IPS-18c (cell line): ENCODE data around the gene PCDHGA8.
"Not testable (repeated sequence)": the region's sequence is repeated elsewhere in the genome, so short reads cannot be mapped to it uniquely, and the experiment has no call there.

ENCODE experiments used
- H3K4me3 ChIP-seq: 2 replicates; pipeline ENCODE4 v1.7.0; 2013; ENCODE audit warnings: low read depth, mild to moderate bottlenecking, low read length, moderate library complexity; ENCODE audit not compliant: insufficient read depth
- H3K9me3 ChIP-seq: one replicate; pipeline ENCODE4 v1.6.1; 2013; ENCODE audit warnings: mild to moderate bottlenecking, low read length, moderate library complexity; ENCODE audit not compliant: control insufficient read depth, insufficient read depth

PCDHGA8 gene

DNA sequence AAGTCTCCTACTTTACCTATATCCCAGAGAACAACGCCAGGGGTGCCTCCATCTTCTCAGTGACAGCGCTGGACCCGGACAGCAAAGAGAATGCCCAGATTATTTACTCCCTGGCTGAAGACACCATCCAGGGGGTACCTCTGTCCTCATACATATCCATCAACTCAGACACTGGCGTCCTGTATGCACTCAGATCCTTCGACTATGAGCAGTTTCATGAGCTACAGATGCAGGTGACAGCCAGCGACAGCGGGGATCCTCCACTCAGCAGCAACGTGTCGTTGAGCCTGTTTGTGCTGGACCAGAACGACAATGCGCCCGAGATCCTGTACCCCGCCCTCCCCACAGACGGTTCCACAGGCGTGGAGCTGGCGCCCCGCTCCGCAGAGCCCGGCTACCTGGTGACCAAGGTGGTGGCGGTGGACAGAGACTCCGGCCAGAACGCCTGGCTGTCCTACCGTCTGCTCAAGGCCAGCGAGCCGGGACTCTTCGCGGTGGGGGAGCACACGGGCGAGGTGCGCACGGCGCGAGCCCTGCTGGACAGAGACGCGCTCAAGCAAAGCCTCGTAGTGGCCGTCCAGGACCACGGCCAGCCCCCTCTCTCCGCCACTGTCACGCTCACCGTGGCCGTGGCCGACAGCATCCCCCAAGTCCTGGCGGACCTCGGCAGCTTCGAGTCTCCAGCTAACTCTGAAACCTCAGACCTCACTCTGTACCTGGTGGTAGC is 22.3 kb downstream of the PCDHGA8 start:
- H3K4me3 ChIP-seq: not testable (repeated sequence)
- H3K9me3 ChIP-seq: peaks cover 15% of the 10 kb centered on the region

DNA sequence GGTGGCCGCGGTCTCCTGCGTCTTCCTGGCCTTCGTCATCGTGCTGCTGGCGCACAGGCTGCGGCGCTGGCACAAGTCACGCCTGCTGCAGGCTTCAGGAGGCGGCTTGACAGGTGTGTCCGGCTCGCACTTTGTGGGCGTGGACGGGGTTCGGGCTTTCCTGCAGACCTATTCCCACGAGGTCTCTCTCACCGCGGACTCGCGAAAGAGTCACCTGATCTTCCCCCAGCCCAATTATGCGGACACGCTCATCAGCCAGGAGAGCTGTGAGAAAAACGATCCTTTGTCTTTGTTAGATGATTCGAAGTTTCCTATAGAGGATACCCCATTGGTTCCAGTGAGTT is 22.8 kb downstream of the PCDHGA8 start:
- peaks cover 17% of the 10 kb centered on the region for H3K9me3 ChIP-seq
- not testable (repeated sequence) for H3K4me3 ChIP-seq

DNA sequence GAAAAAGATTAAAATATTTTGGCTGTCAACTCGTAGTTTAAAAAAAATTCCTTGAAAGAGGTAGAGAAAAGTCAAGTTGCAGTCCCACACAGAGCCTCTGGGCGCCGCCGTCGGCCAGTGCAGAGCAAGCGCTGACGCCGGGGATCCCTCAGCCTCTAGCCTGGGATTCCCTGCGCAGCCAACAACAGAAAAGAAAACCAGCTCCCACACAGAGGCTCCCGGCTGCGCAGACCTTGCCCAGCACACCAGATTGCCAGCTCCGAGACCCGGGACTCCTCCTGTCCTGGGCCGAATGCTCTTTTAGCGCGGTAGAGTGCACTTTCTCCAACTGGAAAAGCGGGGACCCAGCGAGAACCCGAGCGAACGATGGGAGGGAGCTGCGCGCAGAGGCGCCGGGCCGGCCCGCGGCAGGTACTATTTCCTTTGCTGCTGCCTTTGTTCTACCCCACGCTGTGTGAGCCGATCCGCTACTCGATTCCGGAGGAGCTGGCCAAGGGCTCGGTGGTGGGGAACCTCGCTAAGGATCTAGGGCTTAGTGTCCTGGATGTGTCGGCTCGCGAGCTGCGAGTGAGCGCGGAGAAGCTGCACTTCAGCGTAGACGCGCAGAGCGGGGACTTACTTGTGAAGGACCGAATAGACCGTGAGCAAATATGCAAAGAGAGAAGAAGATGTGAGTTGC is 25.2 kb downstream of the PCDHGA8 start, which contains the start of gene PCDHGB7:
Gene PCDHGB7, plus strand, starts transcription at position 184 of the 679 bp plus-strand sequence. Its CDS starts 183 bp downstream, at position 367.
- Histone ChIP-seq H3K9me3 (peaks cover 17% of the 10 kb centered on the region), H3K4me3 (peak within 1 kb of the TSS; percentile 59)

DNA sequence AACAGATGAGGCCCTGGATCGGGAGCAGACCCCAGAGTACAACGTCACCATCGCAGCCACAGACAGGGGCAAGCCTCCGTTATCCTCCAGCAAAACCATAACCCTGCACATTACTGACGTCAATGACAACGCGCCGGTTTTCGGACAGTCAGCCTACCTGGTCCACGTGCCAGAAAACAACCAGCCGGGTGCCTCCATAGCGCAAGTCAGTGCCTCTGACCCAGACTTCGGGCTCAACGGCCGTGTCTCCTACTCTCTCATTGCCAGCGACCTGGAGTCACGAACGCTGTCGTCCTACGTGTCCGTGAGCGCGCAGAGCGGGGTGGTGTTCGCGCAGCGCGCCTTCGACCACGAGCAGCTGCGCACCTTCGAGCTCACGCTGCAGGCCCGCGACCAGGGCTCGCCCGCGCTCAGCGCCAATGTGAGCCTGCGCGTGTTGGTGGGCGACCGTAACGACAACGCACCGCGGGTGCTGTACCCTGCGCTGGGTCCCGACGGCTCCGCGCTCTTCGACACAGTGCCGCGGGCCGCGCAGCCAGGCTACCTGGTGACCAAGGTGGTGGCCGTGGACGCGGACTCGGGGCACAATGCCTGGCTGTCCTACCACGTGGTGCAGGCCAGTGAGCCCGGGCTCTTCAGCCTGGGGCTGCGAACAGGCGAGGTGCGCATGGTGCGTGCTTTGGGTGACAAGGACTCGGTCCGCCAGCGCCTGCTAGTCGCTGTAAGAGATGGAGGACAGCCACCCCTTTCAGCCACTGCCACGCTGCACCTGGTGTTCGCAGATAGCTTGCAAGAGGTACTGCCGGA is 26.8 kb downstream of the PCDHGA8 start:
- Histone ChIP-seq H3K9me3 (peaks cover 17% of the 10 kb centered on the region), H3K4me3 (no peak overlapping the region)

DNA sequence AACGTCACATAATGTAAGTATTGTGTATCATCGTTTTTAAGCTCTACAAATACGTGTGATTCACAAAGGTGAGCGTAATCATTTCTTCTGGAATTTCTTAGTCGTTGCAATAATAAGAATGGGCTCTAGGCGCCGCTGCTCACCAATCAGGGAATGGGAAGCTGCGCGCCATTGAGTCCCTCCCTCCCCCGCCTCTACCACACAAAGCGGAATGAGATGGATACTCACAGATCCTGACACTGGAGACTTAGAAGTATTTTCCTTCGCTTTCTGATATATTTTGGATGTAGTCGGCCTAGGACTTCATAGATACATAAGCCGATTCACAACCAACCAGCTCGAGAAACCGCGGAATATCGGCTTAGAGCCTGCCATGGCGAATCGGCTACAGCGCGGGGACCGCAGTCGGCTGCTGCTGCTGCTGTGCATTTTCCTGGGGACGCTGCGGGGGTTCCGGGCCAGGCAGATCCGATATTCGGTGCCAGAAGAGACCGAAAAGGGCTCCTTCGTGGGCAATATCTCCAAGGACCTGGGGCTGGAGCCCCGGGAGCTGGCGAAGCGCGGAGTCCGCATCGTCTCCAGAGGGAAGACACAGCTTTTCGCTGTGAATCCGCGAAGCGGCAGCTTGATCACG is 28.5 kb downstream of the PCDHGA8 start, which contains the start of gene PCDHGA11:
Gene PCDHGA11, plus strand, starts transcription at position 197 of the 634 bp plus-strand sequence. Its CDS starts 177 bp downstream, at position 374.
- Histone ChIP-seq H3K9me3 (peaks cover 13% of the 10 kb centered on the region), H3K4me3 (no peak within 1 kb of the TSS)

DNA sequence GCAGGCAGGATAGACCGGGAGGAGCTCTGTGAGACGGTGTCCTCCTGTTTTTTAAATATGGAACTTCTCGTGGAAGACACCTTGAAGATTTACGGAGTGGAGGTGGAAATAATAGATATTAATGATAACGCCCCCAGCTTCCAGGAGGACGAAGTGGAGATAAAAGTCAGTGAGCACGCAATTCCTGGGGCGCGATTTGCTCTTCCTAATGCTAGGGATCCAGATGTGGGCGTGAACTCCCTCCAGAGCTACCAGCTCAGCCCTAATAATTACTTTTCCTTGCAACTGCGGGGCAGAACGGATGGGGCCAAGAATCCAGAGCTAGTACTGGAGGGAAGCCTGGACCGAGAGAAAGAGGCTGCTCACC is 29.0 kb downstream of the PCDHGA8 start:
- peaks cover 15% of the 10 kb centered on the region for H3K9me3 ChIP-seq
- no peak overlapping the region for H3K4me3 ChIP-seq

DNA sequence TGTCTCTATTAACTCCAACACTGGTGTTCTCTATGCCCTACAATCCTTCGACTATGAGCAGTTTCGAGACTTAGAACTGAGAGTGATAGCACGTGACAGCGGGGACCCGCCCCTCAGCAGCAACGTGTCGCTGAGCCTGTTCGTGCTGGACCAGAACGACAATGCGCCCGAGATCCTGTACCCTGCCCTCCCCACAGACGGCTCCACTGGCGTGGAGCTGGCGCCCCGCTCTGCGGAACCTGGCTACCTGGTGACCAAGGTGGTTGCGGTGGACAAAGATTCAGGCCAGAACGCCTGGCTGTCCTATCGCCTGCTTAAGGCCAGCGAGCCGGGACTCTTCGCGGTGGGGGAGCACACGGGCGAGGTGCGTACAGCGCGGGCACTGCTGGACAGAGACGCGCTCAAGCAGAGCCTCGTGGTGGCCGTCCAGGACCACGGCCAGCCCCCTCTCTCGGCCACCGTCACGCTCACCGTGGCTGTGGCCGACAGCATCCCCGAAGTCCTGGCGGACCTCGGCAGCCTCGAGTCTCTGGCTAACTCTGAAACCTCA is 30.4 kb downstream of the PCDHGA8 start:
- Histone ChIP-seq H3K9me3 (peaks cover 19% of the 10 kb centered on the region), H3K4me3 (no peak overlapping the region; the same call in 1 of the 2 replicates)

DNA sequence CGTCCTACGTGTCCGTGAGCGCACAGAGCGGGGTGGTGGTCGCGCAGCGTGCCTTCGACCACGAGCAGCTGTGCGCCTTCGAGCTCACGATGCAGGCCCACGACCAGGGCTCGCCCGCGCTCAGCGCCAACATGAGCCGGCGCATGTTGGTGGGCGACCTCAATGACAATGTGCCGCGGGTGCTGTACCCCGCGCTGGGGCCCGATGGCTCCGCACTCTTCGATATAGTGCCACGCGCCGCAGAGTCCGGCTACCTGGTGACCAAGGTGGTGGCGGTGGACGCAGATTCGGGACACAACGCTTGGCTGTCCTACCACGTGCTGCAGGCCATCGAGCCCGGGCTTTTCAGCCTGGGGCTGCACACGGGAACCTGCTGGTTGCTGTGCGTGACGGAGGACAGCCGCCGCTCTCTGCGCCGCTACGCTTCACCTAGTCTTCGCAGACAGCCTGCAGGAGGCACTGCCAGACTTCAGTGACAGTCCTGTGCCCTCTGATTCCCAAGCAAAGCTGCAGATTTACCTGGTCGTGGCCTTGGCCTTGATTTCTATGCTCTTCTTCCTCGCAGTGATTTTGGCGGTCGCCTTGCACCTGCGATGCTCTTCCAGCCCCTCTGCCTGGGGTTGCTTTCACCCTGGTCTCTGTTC is 35.5 kb downstream of the PCDHGA8 start:
- Histone ChIP-seq H3K9me3 (peaks cover 14% of the 10 kb centered on the region), H3K4me3 (no peak overlapping the region)

DNA sequence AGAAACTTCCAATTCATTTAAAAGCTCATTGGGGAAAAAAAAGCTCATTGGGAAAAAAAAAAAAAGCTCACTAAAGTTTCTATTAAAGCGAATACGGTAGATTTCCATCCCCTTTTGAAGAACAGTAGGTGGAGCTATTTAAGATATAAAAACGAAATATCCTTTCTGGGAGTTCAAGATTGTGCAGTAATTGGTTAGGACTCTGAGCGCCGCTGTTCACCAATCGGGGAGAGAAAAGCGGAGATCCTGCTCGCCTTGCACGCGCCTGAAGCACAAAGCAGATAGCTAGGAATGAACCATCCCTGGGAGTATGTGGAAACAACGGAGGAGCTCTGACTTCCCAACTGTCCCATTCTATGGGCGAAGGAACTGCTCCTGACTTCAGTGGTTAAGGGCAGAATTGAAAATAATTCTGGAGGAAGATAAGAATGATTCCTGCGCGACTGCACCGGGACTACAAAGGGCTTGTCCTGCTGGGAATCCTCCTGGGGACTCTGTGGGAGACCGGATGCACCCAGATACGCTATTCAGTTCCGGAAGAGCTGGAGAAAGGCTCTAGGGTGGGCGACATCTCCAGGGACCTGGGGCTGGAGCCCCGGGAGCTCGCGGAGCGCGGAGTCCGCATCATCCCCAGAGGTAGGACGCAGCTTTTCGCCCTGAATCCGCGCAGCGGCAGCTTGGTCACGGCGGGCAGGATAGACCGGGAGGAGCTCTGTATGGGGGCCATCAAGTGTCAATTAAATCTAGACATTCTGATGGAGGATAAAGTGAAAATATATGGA is 38.1 kb downstream of the PCDHGA8 start, which contains the start of gene PCDHGA12:
Gene PCDHGA12, plus strand, starts transcription at position 176 of the 782 bp plus-strand sequence. Its CDS starts 253 bp downstream, at position 429.
- Histone ChIP-seq H3K4me3 (no peak within 1 kb of the TSS; the same call in 1 of the 2 replicates), H3K9me3 (peaks cover 16% of the 10 kb centered on the region)

DNA sequence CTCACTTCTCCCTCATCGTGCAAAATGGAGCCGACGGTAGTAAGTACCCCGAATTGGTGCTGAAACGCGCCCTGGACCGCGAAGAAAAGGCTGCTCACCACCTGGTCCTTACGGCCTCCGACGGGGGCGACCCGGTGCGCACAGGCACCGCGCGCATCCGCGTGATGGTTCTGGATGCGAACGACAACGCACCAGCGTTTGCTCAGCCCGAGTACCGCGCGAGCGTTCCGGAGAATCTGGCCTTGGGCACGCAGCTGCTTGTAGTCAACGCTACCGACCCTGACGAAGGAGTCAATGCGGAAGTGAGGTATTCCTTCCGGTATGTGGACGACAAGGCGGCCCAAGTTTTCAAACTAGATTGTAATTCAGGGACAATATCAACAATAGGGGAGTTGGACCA is 38.9 kb downstream of the PCDHGA8 start:
- Histone ChIP-seq H3K4me3 (no peak overlapping the region; the same call in 1 of the 2 replicates), H3K9me3 (peaks cover 16% of the 10 kb centered on the region)

DNA sequence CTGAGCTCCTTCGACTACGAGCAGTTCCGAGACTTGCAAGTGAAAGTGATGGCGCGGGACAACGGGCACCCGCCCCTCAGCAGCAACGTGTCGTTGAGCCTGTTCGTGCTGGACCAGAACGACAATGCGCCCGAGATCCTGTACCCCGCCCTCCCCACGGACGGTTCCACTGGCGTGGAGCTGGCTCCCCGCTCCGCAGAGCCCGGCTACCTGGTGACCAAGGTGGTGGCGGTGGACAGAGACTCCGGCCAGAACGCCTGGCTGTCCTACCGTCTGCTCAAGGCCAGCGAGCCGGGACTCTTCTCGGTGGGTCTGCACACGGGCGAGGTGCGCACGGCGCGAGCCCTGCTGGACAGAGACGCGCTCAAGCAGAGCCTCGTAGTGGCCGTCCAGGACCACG is 39.9 kb downstream of the PCDHGA8 start:
- H3K9me3 ChIP-seq: peaks cover 10% of the 10 kb centered on the region
- not testable (repeated sequence) for H3K4me3 ChIP-seq

DNA sequence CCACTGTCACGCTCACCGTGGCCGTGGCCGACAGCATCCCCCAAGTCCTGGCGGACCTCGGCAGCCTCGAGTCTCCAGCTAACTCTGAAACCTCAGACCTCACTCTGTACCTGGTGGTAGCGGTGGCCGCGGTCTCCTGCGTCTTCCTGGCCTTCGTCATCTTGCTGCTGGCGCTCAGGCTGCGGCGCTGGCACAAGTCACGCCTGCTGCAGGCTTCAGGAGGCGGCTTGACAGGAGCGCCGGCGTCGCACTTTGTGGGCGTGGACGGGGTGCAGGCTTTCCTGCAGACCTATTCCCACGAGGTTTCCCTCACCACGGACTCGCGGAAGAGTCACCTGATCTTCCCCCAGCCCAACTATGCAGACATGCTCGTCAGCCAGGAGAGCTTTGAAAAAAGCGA is 40.3 kb downstream of the PCDHGA8 start:
- H3K4me3 ChIP-seq: not testable (repeated sequence)
- H3K9me3 ChIP-seq: peaks cover 10% of the 10 kb centered on the region

DNA sequence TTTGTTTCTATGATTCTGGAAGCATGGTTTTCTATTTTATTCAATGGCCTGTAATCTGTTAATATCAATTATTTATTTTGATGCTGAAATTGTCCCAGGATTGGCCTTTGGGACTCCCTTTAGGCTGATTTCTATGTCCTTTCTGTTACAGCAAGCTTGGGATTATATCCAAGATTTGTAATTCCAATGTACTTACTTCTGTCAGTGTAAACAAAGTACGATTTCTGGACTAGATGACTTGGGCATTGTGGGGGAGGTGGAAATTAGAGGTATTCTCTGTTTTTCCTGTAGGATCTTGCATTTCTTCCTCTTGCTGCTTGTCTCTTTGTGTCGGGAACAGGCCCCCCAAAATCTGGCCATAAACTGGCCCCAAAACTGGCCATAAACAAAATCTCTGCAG is 41.6 kb downstream of the PCDHGA8 start:
- Histone ChIP-seq H3K9me3 (peaks cover 10% of the 10 kb centered on the region), H3K4me3 (no peak overlapping the region)

DNA sequence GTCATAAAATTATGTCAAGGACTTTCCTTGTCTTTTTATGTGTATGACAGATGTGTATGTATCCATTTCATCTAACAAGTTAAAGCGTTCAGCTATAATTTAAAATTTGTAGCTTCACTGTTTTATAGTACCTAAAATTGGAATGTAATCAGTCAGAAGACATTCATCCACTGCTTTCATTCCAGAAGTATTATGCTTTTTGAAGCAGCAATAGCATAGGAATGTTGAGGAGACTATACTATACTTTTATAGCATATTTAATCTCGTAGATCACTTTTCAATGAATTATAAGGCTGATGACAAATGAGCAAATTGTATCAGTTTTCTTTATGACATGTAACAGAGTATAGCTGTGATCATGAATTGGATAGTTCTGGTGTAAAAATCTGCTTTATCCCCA is 44.8 kb downstream of the PCDHGA8 start:
- peaks cover 4% of the 10 kb centered on the region for H3K9me3 ChIP-seq

DNA sequence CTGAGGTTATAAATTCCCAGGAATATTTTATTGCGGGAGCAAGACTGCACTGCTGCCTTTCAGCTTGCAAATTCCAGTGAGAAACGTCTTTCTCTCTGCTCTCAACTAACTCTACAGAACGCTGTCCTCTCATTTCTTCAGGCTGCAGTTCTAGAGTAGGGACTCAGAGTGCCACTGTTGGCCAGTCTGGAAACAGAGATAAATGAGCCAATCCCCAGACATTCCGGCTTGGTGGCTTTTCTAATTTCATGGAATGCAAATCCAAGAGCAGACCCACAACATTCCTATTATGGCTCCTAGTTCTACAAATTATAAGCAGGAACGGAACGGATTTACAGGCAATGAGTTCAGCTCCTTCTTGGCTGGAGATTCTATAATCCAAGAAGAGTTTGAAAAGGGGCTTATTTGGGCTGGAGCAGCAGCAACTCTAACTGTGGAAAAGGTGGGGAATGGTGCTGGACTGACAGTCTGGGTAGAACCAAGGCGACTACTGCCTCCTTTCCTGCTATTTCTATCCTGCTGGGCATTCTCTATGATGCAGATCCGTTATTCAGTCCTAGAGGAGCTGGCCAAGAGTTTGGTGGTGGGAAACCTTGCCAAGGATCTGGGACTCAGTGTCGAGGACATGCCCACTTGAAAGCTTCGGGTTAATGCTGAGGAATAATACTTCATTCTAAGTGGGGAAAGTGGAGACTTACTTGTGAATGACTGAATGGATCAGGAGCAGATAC is 47.1 kb downstream of the PCDHGA8 start:
- H3K4me3 ChIP-seq: no peak overlapping the region
- H3K9me3 ChIP-seq: peaks cover 2% of the 10 kb centered on the region

More for the DNA sequence above, 44.8 kb downstream of the PCDHGA8 start:
- H3K4me3 ChIP-seq: no peak overlapping the region
